ENCODE results near the gene ACTR10.

ACTR10 gene

DNA sequence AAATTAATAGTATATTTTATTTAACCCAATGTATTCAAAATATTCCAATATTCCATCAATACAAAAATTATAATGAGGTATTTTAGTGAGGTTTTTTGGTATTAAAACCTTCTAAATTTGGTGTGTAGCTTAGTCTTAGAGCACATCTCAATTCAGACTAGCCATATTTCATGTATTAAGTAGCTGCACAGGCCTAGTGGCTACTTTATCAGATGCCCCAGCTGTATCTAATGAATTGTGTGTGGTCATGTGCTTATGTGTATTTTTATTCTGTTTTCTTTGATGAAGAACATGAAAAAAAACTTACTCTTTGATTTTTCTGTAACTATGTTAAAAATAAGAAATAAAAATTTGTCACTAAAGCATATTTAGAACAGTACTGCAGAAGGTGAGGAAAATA, 13.2 kb downstream of the ACTR10 start:
- Histone ChIP-seq H3K27me3 (no peaks in the 10 kb centered on the region), H3K36me3 (peaks cover 10% of the 10 kb centered on the region), H3K4me1 (no peaks in the 10 kb centered on the region), H3K9me3 (no peaks in the 10 kb centered on the region), H3K4me3 (ENCODE audit: low read depth, low read length) (no peak overlapping the region)
- TF ChIP-seq, protein P1, sequence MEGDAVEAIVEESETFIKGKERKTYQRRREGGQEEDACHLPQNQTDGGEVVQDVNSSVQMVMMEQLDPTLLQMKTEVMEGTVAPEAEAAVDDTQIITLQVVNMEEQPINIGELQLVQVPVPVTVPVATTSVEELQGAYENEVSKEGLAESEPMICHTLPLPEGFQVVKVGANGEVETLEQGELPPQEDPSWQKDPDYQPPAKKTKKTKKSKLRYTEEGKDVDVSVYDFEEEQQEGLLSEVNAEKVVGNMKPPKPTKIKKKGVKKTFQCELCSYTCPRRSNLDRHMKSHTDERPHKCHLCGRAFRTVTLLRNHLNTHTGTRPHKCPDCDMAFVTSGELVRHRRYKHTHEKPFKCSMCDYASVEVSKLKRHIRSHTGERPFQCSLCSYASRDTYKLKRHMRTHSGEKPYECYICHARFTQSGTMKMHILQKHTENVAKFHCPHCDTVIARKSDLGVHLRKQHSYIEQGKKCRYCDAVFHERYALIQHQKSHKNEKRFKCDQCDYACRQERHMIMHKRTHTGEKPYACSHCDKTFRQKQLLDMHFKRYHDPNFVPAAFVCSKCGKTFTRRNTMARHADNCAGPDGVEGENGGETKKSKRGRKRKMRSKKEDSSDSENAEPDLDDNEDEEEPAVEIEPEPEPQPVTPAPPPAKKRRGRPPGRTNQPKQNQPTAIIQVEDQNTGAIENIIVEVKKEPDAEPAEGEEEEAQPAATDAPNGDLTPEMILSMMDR (IDR thresholded peaks at IDR 0.05; ENCODE audit: low read depth, low read length) = no peak
- DNase-seq = no peak

DNA sequence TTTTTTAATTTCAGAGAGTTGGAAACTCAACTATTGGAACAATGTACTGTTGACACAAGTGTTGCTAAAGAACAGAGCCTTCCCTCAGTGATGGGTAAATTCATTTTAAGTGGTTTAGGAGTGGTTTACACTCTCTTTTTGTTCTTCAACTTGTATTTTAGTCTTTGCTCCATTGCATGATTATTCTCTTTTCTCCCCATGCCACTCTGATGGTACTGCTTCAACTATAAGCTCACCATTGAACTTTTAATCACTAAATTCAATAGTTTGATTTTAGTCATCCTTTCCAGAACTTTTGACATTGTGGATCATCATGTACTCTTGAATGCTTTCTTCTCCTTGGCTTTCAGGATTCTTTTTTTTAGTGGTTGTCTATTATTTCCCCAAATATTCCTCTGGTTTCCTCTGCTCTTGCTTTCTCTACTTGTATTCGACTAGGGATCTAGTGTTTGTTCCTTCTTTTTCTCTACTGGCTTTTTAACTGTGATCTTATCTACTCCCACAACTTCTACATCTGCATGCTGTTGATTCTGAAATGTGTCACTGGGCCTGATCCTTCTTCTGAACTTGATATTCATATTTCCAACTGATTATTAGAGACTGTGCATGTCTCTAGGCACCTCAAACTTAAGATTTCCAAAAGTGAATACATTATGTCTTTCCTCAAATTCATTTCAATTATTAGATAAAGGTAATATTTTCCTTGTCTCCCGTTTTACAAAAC, 15.4 kb downstream of the ACTR10 start:
- H3K27me3 ChIP-seq = no peaks in the 10 kb centered on the region
- H3K4me3 ChIP-seq (ENCODE audit: low read depth, low read length) = no peak overlapping the region
- TF ChIP-seq, protein P1 (IDR thresholded peaks at IDR 0.05; ENCODE audit: low read depth, low read length) = no peak
- no peak for DNase-seq
- peaks cover 10% of the 10 kb centered on the region for H3K36me3 ChIP-seq
- H3K9me3 ChIP-seq = no peaks in the 10 kb centered on the region
- H3K4me1 ChIP-seq = no peaks in the 10 kb centered on the region

GRCh38 chr14:58216544-58216943, 16.6 kb downstream of the ACTR10 start:
- Histone ChIP-seq H3K27me3 (no peaks in the 10 kb centered on the region), H3K9me3 (no peaks in the 10 kb centered on the region), H3K4me1 (no peaks in the 10 kb centered on the region), H3K36me3 (peaks cover 3% of the 10 kb centered on the region), H3K4me3 (ENCODE audit: low read depth, low read length) (no peak overlapping the region)
- DNase-seq = no peak
- TF ChIP-seq, protein P1 (IDR thresholded peaks at IDR 0.05; ENCODE audit: low read depth, low read length) = no peak

DNA sequence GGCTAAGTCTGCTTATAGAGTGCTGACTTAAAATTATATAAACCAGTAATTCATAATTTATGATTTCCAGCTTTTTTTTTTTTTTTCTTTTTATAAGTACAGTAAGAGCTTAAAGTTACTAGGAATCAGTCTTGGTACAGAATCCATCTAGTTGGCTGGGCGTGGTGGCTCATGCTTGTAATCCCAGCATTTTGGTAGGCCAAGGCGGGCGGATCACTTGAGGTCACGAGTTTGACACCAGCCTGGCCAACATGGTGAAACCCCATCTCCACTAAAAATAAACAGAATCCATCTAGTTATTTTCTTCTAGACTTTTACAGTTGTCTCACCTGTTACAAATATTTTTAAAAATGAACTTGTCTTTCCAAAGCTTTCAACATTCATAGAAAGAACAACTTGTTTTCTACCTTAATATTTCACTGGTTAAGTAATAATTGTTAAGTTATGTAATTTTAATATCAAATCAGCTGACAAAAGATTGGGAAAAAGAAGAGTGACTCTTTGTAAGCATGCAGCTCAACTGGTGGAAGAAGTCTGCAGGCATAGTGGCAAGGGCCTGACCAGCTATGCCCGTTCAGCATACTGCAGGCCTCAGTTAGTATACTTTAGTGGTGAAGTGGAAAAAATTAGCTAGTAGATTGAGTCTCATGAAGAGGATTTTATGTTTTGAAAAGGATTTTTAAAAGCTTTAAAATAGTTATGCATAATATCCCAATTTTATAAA, 27.3 kb downstream of the ACTR10 start:
- H3K27me3 ChIP-seq = no peaks in the 10 kb centered on the region
- H3K4me3 ChIP-seq (ENCODE audit: low read depth, low read length) = no peak overlapping the region
- H3K36me3 ChIP-seq = no peaks in the 10 kb centered on the region
- no peak for DNase-seq
- TF ChIP-seq, protein P1 (IDR thresholded peaks at IDR 0.05; ENCODE audit: low read depth, low read length) = no peak
- no peaks in the 10 kb centered on the region for H3K9me3 ChIP-seq
- no peaks in the 10 kb centered on the region for H3K4me1 ChIP-seq

- peak; percentile 18 for DNase-seq
- Histone ChIP-seq H3K4me3 (ENCODE audit: low read depth, low read length) (peak overlapping the region; percentile 97), H3K9me3 (no peaks in the 10 kb centered on the region), H3K27me3 (no peaks in the 10 kb centered on the region), H3K36me3 (no peaks in the 10 kb centered on the region), H3K4me1 (no peaks in the 10 kb centered on the region)
- TF ChIP-seq, protein P1 (IDR thresholded peaks at IDR 0.05; ENCODE audit: low read depth, low read length) = no peak
Measured at GRCh38 chr14:58238252-58239243, 38.6 kb downstream of the ACTR10 start.

Measured in BE2C (cell line).